KMS-11 (cell line): ENCODE results near the gene SLC22A23.

Experiments
- H2AFZ ChIP-seq: fragments of 200-600 bp; sonication (generic); 2 replicates; pipeline ENCODE4 v1.6.1; 2016; ENCODE audit warnings: antibody characterized with exemption, mixed run types, low read depth
- H3K27ac ChIP-seq: fragments of 200-600 bp; sonication (generic); 2 replicates; pipeline ENCODE4 v1.6.1; 2016; ENCODE audit warnings: mild to moderate bottlenecking, mixed run types
- H3K27me3 ChIP-seq: fragments of 200-600 bp; sonication (generic); 2 replicates; pipeline ENCODE4 v1.6.1; 2017; ENCODE audit warnings: mild to moderate bottlenecking, low read depth, mixed run types, moderate library complexity; ENCODE audit not compliant: insufficient read depth
- H3K36me3 ChIP-seq: fragments of 200-600 bp; sonication (generic); 2 replicates; pipeline ENCODE4 v1.6.1; 2017; ENCODE audit warnings: mild to moderate bottlenecking, mixed run types; ENCODE audit not compliant: insufficient read depth
- H3K4me1 ChIP-seq: fragments of 200-600 bp; sonication (generic); 2 replicates; pipeline ENCODE4 v1.6.1; 2016; ENCODE audit warnings: mild to moderate bottlenecking, low read depth, mixed run types; ENCODE audit not compliant: poor library complexity, severe bottlenecking
- H3K4me2 ChIP-seq: fragments of 200-600 bp; sonication (generic); 2 replicates; pipeline ENCODE4 v1.7.0; 2016; ENCODE audit warnings: mild to moderate bottlenecking, mixed run types
- H3K4me3 ChIP-seq: fragments of 200-600 bp; sonication (generic); IDR thresholded peaks from 2 replicates; pipeline ENCODE4 v1.6.1; 2017; ENCODE audit warnings: low read depth, low read length, mixed read lengths; ENCODE audit not compliant: insufficient read depth
- H3K79me2 ChIP-seq: fragments of 200-600 bp; sonication (generic); 2 replicates; pipeline ENCODE4 v1.6.1; 2016; ENCODE audit warnings: low read depth, mixed run types; ENCODE audit not compliant: insufficient read depth
- H3K9ac ChIP-seq: fragments of 200-600 bp; sonication (generic); 2 replicates; pipeline ENCODE4 v1.6.1; 2016; ENCODE audit warnings: mild to moderate bottlenecking, mixed run types
- H4K20me1 ChIP-seq: fragments of 200-600 bp; sonication (generic); 2 replicates; pipeline ENCODE4 v1.6.1; 2016; ENCODE audit warnings: mild to moderate bottlenecking, mixed run types; ENCODE audit not compliant: insufficient read depth
- TF ChIP-seq, protein P1 (sequence below): fragments of 200-600 bp; sonication (generic); conservative IDR thresholded peaks from 2 replicates; pipeline ENCODE4 v1.6.1; 2017; ENCODE audit warnings: low read depth, mild to moderate bottlenecking, antibody characterized with exemption, low read length, moderate library complexity, mixed read lengths

The SLC22A23 gene

DNA sequence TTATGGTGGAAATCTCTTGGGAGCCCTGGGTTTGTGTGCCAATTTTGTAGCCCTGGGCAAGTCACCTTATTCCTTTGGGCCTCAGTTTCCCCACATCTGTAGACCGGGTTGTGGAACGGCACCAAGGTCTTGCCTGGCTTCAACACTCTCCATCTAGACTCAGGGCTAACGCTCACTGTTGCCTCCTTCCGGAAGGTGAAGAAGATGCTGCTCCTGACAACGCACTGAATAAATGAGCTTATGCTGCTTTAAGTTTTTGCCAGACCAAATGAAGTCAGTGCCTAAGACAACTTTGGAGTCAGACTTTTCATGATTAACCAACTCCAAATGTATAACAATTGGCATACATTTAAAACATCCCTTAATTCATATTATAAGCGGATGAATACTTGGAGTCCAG, 145.0 kb downstream of the SLC22A23 start:
- Histone ChIP-seq H3K27ac (no peak overlapping the region), H4K20me1 (no peaks in the 10 kb centered on the region), H3K79me2 (no peaks in the 10 kb centered on the region), H3K4me1 (peaks cover 13% of the 10 kb centered on the region), H3K27me3 (no peaks in the 10 kb centered on the region), H3K4me3 (no peak overlapping the region), H3K4me2 (no peak overlapping the region), H3K36me3 (no peaks in the 10 kb centered on the region), H3K9ac (no peak overlapping the region), H2AFZ (no peak overlapping the region)
- TF ChIP-seq, protein P1, sequence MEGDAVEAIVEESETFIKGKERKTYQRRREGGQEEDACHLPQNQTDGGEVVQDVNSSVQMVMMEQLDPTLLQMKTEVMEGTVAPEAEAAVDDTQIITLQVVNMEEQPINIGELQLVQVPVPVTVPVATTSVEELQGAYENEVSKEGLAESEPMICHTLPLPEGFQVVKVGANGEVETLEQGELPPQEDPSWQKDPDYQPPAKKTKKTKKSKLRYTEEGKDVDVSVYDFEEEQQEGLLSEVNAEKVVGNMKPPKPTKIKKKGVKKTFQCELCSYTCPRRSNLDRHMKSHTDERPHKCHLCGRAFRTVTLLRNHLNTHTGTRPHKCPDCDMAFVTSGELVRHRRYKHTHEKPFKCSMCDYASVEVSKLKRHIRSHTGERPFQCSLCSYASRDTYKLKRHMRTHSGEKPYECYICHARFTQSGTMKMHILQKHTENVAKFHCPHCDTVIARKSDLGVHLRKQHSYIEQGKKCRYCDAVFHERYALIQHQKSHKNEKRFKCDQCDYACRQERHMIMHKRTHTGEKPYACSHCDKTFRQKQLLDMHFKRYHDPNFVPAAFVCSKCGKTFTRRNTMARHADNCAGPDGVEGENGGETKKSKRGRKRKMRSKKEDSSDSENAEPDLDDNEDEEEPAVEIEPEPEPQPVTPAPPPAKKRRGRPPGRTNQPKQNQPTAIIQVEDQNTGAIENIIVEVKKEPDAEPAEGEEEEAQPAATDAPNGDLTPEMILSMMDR, result no peak

DNA sequence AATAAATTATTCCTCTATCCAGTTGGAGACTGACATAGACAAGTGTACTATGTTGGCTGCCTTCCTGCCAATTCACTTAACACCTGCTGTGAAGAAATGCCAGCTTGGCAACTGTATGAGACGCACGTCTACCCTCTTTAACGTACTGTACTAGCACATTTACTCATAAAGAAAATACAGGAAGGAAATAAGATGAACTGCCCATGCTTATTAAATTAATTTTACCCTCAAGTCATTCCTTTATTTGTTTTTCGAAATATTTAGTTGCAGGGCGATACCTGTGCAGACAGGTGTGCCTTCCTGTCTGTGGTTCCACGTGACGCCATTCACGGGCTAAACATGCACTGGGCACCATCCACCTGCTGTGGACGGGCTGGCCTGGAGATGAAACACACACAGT, 146.1 kb downstream of the SLC22A23 start:
- H2AFZ ChIP-seq, result no peak overlapping the region
- H3K27me3 ChIP-seq, result no peaks in the 10 kb centered on the region
- peaks cover 13% of the 10 kb centered on the region for H3K4me1 ChIP-seq
- no peak overlapping the region for H3K4me2 ChIP-seq
- no peak overlapping the region for H3K27ac ChIP-seq
- H3K4me3 ChIP-seq, result no peak overlapping the region
- no peaks in the 10 kb centered on the region for H4K20me1 ChIP-seq
- H3K79me2 ChIP-seq, result no peaks in the 10 kb centered on the region
- H3K36me3 ChIP-seq, result no peaks in the 10 kb centered on the region
- H3K9ac ChIP-seq, result no peak overlapping the region
- TF ChIP-seq, protein P1, result no peak

DNA sequence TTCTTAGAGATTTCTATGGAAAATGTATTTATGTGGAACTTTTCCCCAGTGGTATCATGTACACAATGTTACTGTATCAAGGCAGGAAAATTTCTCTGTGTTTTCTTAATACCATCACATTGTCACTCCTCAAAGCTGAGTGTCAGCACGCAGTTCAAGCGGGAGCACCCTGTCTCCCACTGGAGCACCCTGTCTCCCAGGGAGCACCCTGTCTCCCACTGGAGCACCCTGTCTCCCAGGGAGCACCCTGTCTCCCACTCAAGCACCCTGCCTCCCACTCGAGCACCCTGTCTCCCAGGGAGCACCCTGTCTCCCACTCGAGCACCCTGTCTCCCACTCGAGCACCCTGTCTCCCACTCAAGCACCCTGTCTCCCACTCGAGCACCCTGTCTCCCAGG, 146.8 kb downstream of the SLC22A23 start:
- H3K4me2 ChIP-seq, result peak overlapping the region; percentile 45; the same call in 1 of the 2 replicates
- no peak overlapping the region for H3K9ac ChIP-seq
- TF ChIP-seq, protein P1, result no peak

DNA sequence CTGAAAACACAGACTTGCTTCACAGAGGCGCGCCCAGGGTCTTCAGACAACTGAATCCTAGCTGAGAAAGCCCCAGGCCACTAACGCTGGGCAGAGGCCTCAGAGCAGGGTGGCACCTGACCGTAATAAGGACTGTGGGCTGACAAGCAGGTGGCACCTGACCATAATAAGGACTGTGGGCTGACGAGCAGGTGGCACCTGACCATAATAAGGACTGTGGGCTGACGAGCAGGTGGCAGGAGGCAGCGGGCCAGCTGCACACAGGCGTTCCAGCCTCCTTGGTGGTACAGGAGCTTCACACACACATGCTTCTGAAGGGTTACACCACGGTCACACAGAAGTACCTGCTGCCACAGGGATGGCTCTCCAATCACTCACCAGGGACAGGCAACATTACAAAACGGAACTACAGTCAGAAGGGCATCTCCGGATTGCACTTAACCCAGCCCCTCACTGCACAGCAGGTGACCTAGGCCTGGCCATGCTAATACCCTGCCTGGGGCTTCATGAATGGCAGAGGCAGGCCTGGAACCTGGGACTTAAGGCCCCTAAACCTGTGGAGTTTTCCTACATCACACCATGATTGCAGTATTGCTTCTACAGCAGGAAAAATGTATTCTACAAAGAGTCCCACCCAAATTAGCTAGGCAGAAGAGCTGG, 147.3 kb downstream of the SLC22A23 start:
- Histone ChIP-seq H3K27me3 (no peaks in the 10 kb centered on the region), H3K79me2 (no peaks in the 10 kb centered on the region), H3K4me3 (no peak overlapping the region), H3K9ac (no peak overlapping the region), H2AFZ (no peak overlapping the region), H4K20me1 (no peaks in the 10 kb centered on the region), H3K4me1 (peaks cover 13% of the 10 kb centered on the region), H3K36me3 (no peaks in the 10 kb centered on the region), H3K4me2 (peak overlapping the region; percentile 45; the same call in 1 of the 2 replicates), H3K27ac (0 out of 2 replicates have a peak overlapping the region, but pooled peaks have one; percentile 18)
- TF ChIP-seq, protein P1, result no peak

More for the DNA sequence above, 146.8 kb downstream of the SLC22A23 start:
- Histone ChIP-seq H3K4me1 (peaks cover 13% of the 10 kb centered on the region), H3K27me3 (no peaks in the 10 kb centered on the region), H2AFZ (no peak overlapping the region), H4K20me1 (no peaks in the 10 kb centered on the region), H3K36me3 (no peaks in the 10 kb centered on the region), H3K79me2 (no peaks in the 10 kb centered on the region), H3K27ac (0 out of 2 replicates have a peak overlapping the region, but pooled peaks have one; percentile 18), H3K4me3 (no peak overlapping the region)
